Hepatocyte (in vitro differentiated cells): Measurements from ENCODE around the gene TSGA10IP. TPM values are rescaled to one million over a fixed set of nuclear protein-coding genes. Genes with fewer than 3 reads are reported as not detected.

Source experiments
- DNase-seq: peaks from one replicate; pipeline ENCODE4 v3.0.0-alpha.2; 2016; ENCODE audit warnings: low spot score
- H2AFZ ChIP-seq: fragments of 200-600 bp; sonication (generic); 2 replicates; pipeline ENCODE4 v1.6.0; 2016; ENCODE audit warnings: antibody characterized with exemption, mild to moderate bottlenecking
- H3K27ac ChIP-seq: fragments of 200-600 bp; sonication (generic); 2 replicates; pipeline ENCODE4 v1.5.1; 2016; ENCODE audit warnings: mild to moderate bottlenecking
- H3K27me3 ChIP-seq: fragments of 200-600 bp; sonication (generic); 2 replicates; pipeline ENCODE4 v1.6.1; 2016
- H3K36me3 ChIP-seq: fragments of 200-600 bp; sonication (generic); replicated peaks from 2 replicates; pipeline ENCODE4 v1.5.1; 2016; ENCODE audit warnings: low read depth; ENCODE audit not compliant: insufficient read depth
- H3K4me1 ChIP-seq: fragments of 200-600 bp; sonication (generic); 2 replicates; pipeline ENCODE4 v1.5.1; 2016; ENCODE audit warnings: mild to moderate bottlenecking, moderate library complexity; ENCODE audit not compliant: insufficient read depth
- H3K4me2 ChIP-seq: fragments of 200-600 bp; sonication (generic); 2 replicates; pipeline ENCODE4 v1.6.0; 2016
- H3K4me3 ChIP-seq: fragments of 200-600 bp; sonication (generic); 2 replicates; pipeline ENCODE4 v1.5.1; 2016; ENCODE audit warnings: mild to moderate bottlenecking
- H3K79me2 ChIP-seq: fragments of 200-600 bp; sonication (generic); 2 replicates; pipeline ENCODE4 v1.6.0; 2017; ENCODE audit warnings: mild to moderate bottlenecking
- H3K9me2 ChIP-seq: fragments of 200-600 bp; sonication (generic); replicated peaks from 2 replicates; pipeline ENCODE4 v1.6.0; 2017; ENCODE audit warnings: mild to moderate bottlenecking; ENCODE audit not compliant: insufficient read depth
- H3K9me3 ChIP-seq: fragments of 200-600 bp; sonication (generic); 2 replicates; pipeline ENCODE4 v1.5.1; 2016; ENCODE audit warnings: low read depth, mild to moderate bottlenecking
- H4K20me1 ChIP-seq: fragments of 200-600 bp; sonication (generic); 2 replicates; pipeline ENCODE4 v1.6.0; 2016; ENCODE audit warnings: mild to moderate bottlenecking; ENCODE audit not compliant: insufficient read depth, poor library complexity, severe bottlenecking
- CTCF ChIP-seq: fragments of 200-600 bp; sonication (generic); IDR thresholded peaks from 2 replicates; pipeline ENCODE4 v1.5.1; 2016; ENCODE audit warnings: antibody characterized with exemption, mild to moderate bottlenecking; ENCODE audit not compliant: poor library complexity
- EZH2 ChIP-seq: fragments of 200-600 bp; sonication (generic); IDR thresholded peaks from 2 replicates; pipeline ENCODE4 v1.6.1; 2016; ENCODE audit warnings: antibody characterized with exemption, mild to moderate bottlenecking, borderline replicate concordance
- EZH2phosphoT487 ChIP-seq: fragments of 200-600 bp; sonication (generic); IDR thresholded peaks from one replicate; pipeline ENCODE4 v1.6.1; 2018; ENCODE audit warnings: antibody characterized with exemption, mild to moderate bottlenecking, low read depth, moderate library complexity; ENCODE audit not compliant: unreplicated experiment, severe bottlenecking
- WGBS: methylation state at CpG from one replicate; pipeline ENCODE4 v1.1.6; 2016; ENCODE audit warnings: low lambda C conversion rate; ENCODE audit errors: missing lambda C conversion rate; 5-methylcytosine and 5-hydroxymethylcytosine counted together
- polyA plus RNA-seq: library from polyadenylated mRNA; unstranded; fragments of >200 nt; fragmentation: Nextera tagmentation; extraction: Ambion mirVana; gene quantifications from 2 replicates; pipeline ENCODE4 v1.2.1, GENCODE V29; 2016
- total RNA-seq: library from RNA; depleted of rRNA; stranded (reverse); fragments of >200 nt; gene quantifications from 2 replicates; pipeline ENCODE4 v1.2.3, GENCODE V29; 2014

The TSGA10IP gene
- total and polyA plus RNA-seq, 2 experiments from 2014 or later, result not detected

- TF ChIP-seq CTCF (no peak), EZH2 (no peak), EZH2phosphoT487 (no peak)
- H3K79me2 ChIP-seq, result peaks cover 19% of the 10 kb centered on the region
- peaks cover 9% of the 10 kb centered on the region for H3K4me1 ChIP-seq
- H3K27me3 ChIP-seq, result no peaks in the 10 kb centered on the region
- H3K4me2 ChIP-seq, result no peak overlapping the region
- H3K9me2 ChIP-seq, result no peaks in the 10 kb centered on the region
- no peak overlapping the region for H2AFZ ChIP-seq
- DNase-seq, result no peak
- H3K36me3 ChIP-seq, result no peaks in the 10 kb centered on the region
- 97% methylated on average over 23 of the region's 30 CpGs for WGBS
- no peak overlapping the region for H3K4me3 ChIP-seq
- peaks cover 2% of the 10 kb centered on the region for H4K20me1 ChIP-seq
- no peaks in the 10 kb centered on the region for H3K9me3 ChIP-seq
- no peak overlapping the region for H3K27ac ChIP-seq
These were observed 22.2 kb downstream of the TSGA10IP start for GRCh38 chr11:65967329-65967934.

- DNase-seq, result no peak
- H3K27ac ChIP-seq, result no peak overlapping the region
- no peaks in the 10 kb centered on the region for H3K9me2 ChIP-seq
- 92% methylated on average over 14 of the region's 15 CpGs for WGBS
- peaks cover 5% of the 10 kb centered on the region for H3K79me2 ChIP-seq
- no peaks in the 10 kb centered on the region for H3K36me3 ChIP-seq
- no peaks in the 10 kb centered on the region for H3K27me3 ChIP-seq
- H4K20me1 ChIP-seq, result no peaks in the 10 kb centered on the region
- TF ChIP-seq CTCF, result no peak
- TF ChIP-seq EZH2, result no peak
- no peak for TF ChIP-seq EZH2phosphoT487
- H3K4me3 ChIP-seq, result no peak overlapping the region
- H3K4me1 ChIP-seq, result no peaks in the 10 kb centered on the region
- H3K9me3 ChIP-seq, result no peaks in the 10 kb centered on the region
- no peak overlapping the region for H2AFZ ChIP-seq
- H3K4me2 ChIP-seq, result no peak overlapping the region
These were observed 23.6 kb downstream of the TSGA10IP start for GRCh38 chr11:65968600-65969482.

- WGBS, result 97% methylated on average over 8 of the region's 8 CpGs
- Histone ChIP-seq H3K9me2 (no peaks in the 10 kb centered on the region), H4K20me1 (no peaks in the 10 kb centered on the region), H3K4me3 (no peak overlapping the region), H3K27ac (no peak overlapping the region), H3K9me3 (no peaks in the 10 kb centered on the region), H3K4me1 (no peaks in the 10 kb centered on the region), H3K27me3 (no peaks in the 10 kb centered on the region), H3K36me3 (no peaks in the 10 kb centered on the region), H3K4me2 (no peak overlapping the region), H3K79me2 (no peaks in the 10 kb centered on the region), H2AFZ (no peak overlapping the region)
- TF ChIP-seq EZH2phosphoT487 (no peak), EZH2 (no peak), CTCF (no peak)
- no peak for DNase-seq
These were observed 26.8 kb downstream of the TSGA10IP start for GRCh38 chr11:65972116-65972515.
